Psoas muscle (tissue), 8 donors: ENCODE results near the gene ZNF780B. TPM values are rescaled to one million over a fixed set of nuclear protein-coding genes. Genes with fewer than 3 reads are reported as not detected.

Experiments used
- ATAC-seq, 4 donors: fragments of 200-7000 bp; cut with Tn5 transposase; one replicate each; pipeline ENCODE4 v1.9.1; 2020; ENCODE audit warnings: moderate library complexity in 3 of 4, mild to moderate bottlenecking in 2 of 4
- DNase-seq, 2 donors: peaks; one replicate each; pipeline ENCODE4 v3.0.0-alpha.2; 2020
- H3K27ac ChIP-seq: fragments of 200-600 bp; one replicate; pipeline ENCODE4 v1.8.0; 2022
- H3K27me3 ChIP-seq, 3 donors: fragments of 200-600 bp in 1 of 3; one replicate each; pipeline versions ENCODE4 v1.6.1 to v1.8.0; 2013 to 2022; ENCODE audit warnings: low read length in 2 of 3, mild to moderate bottlenecking in 2 of 3, moderate library complexity in 1 of 3; ENCODE audit not compliant: insufficient read depth in 3 of 3
- H3K36me3 ChIP-seq, 2 donors: fragments of 200-600 bp in 1 of 2; one replicate each; pipeline versions ENCODE4 v1.6.1 to v1.8.0; 2013 to 2022; ENCODE audit warnings: low read depth in 1 of 2, mild to moderate bottlenecking in 1 of 2, moderate library complexity in 1 of 2; ENCODE audit not compliant: insufficient read depth in 1 of 2
- H3K4me1 ChIP-seq: fragments of 200-600 bp; one replicate; pipeline ENCODE4 v1.8.0; 2022
- H3K4me3 ChIP-seq: fragments of 200-600 bp; one replicate; pipeline ENCODE4 v1.8.0; 2022; ENCODE audit warnings: mild to moderate bottlenecking
- H3K9me3 ChIP-seq: fragments of 200-600 bp; one replicate; pipeline ENCODE4 v1.8.0; 2022
- WGBS, 3 donors: extraction: QIAGEN DNeasy Blood & Tissue Kit; methylation state at CpG; one replicate each; pipeline versions ENCODE4 v1.1.6 to v1.1.7; 2013; 5-methylcytosine and 5-hydroxymethylcytosine counted together
- intact Hi-C, 2 donors: fragments of 100-400 bp; cut with DNase I; formaldehyde crosslinking; loops; one replicate each; pipeline versions ENCODE4 v1.11.0 to v1.14.2; 2022
- polyA plus RNA-seq, 3 donors: library from polyadenylated mRNA; stranded (reverse); fragments of 200-250 nt; gene quantifications; one replicate each; pipeline ENCODE4 v1.2.3, GENCODE V29; 2013
- total RNA-seq, 4 donors: library from RNA; stranded (reverse); fragmentation: NEBNext Ultra II Directional in 2 of 4; extraction: Animal tissue kit (Norgen Biotek cat#: 25700) in 2 of 4; gene quantifications; one replicate each; pipeline versions ENCODE4 v1.2.1 to v1.2.4, GENCODE V29; 2021 to 2023
- TF ChIP-seq, protein P1 (sequence below): fragments of 200-600 bp; IDR thresholded peaks from one replicate; pipeline ENCODE4 v1.8.0; 2022; ENCODE audit warnings: antibody characterized with exemption
- donor health status: healthy with polysubstance abuse.
- donor health status: DM: no; HTN: no; CAD: no; lungs with moderate emphysema.
- donor health status: Bipolar disorder and iron deficiency.
- donor health status: healthy.
- donor health status: DM: yes; HTN: yes; CAD: no.
- donor health status: DM: no; HTN: no; CAD: no.
- donor health status: DM: no; HTN: no; CAD: no.
- donor health status: DM: yes; HTN: yes; CAD: no.

The ZNF780B gene
- total and polyA plus RNA-seq, 7 donors, result 1.7 to 9.1 (median 5.1) TPM

DNA sequence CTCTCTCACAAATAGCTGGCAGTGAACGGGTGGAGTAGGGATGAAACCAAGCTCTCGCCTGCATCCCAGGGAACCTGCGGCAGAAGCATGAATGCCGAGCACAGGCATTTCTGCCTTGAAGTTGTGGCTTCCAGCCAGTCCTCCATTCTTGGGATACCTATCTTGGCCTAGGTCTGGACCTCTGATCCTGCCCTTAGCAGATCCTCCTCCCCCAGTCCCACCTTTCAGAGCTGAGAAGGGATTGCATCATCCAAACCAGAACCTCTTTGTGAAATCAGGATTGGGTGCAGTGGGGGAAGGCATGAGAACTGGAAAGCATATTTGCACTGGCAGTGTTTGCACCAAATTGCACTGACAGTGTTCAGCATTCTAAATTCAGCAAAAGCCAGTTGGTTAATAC, 28.9 kb upstream of the ZNF780B start:
- H3K9me3 ChIP-seq, result peaks cover 5% of the 10 kb centered on the region
- peaks cover 4% of the 10 kb centered on the region for H3K4me1 ChIP-seq
- TF ChIP-seq, protein P1, sequence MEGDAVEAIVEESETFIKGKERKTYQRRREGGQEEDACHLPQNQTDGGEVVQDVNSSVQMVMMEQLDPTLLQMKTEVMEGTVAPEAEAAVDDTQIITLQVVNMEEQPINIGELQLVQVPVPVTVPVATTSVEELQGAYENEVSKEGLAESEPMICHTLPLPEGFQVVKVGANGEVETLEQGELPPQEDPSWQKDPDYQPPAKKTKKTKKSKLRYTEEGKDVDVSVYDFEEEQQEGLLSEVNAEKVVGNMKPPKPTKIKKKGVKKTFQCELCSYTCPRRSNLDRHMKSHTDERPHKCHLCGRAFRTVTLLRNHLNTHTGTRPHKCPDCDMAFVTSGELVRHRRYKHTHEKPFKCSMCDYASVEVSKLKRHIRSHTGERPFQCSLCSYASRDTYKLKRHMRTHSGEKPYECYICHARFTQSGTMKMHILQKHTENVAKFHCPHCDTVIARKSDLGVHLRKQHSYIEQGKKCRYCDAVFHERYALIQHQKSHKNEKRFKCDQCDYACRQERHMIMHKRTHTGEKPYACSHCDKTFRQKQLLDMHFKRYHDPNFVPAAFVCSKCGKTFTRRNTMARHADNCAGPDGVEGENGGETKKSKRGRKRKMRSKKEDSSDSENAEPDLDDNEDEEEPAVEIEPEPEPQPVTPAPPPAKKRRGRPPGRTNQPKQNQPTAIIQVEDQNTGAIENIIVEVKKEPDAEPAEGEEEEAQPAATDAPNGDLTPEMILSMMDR, result no peak
- peaks cover 2 to 50% of the 10 kb centered on the region in 2 donors for H3K36me3 ChIP-seq
- intact Hi-C loops, result no loop called here
- no peak overlapping the region for H3K27ac ChIP-seq
- H3K27me3 ChIP-seq, result no peaks in the 10 kb centered on the region
- WGBS, 3 donors, result 79 to 91% (median 80%) methylated on average over 4 of the region's 4 CpGs
- no peak for DNase-seq
- ATAC-seq, result no peak
- H3K4me3 ChIP-seq, result no peak overlapping the region

DNA sequence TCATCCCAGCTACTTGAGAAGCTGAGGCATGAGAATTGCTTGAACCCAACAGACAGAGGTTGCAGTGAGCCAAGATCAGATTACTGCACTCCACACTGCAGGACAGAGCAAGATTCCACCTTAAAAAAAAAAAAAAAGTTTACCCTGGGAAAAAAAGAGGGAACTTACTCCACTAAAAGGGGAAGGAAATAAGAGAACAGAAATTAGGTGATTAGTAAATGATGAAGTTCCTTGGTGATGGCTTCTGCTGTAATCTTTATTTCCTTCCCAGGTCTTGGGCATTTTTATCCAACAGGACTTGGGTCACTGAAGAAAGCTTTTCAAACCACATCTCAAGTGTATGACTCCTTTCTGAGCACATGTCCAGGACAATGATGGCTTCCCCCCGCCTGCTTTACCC, 25.4 kb upstream of the ZNF780B start:
- no peak overlapping the region for H3K27ac ChIP-seq
- H3K4me1 ChIP-seq, result no peaks in the 10 kb centered on the region
- H3K27me3 ChIP-seq, result no peaks in the 10 kb centered on the region
- H3K36me3 ChIP-seq, result peaks cover 2 to 71% of the 10 kb centered on the region in 2 donors
- intact Hi-C loops, result no loop called here
- TF ChIP-seq, protein P1, result no peak
- H3K9me3 ChIP-seq, result peaks cover 17% of the 10 kb centered on the region
- no peak overlapping the region for H3K4me3 ChIP-seq
- WGBS, 3 donors, result 92 to 100% (median 96%) methylated on average over 1 of the region's 1 CpG
- DNase-seq (no peak), ATAC-seq (no peak)

DNA sequence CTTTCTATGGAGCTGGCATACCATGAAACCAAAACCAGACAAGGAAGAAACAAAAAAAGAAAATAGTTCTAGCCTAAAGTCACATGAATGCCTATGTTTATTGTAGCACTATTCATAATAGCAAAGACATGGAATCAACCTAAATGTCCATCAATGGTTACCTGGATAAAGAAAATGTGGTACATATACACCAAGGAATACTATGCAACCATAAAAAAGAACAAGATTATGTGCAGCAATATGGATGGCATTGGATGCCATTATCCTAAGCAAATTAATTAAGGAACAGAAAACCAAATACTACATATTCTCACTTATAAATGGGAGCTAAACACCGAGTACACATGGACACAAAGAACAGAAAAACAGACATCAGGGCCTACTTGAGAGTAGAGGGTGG, 24.3 kb upstream of the ZNF780B start:
- H3K27ac ChIP-seq, result no peak overlapping the region

DNA sequence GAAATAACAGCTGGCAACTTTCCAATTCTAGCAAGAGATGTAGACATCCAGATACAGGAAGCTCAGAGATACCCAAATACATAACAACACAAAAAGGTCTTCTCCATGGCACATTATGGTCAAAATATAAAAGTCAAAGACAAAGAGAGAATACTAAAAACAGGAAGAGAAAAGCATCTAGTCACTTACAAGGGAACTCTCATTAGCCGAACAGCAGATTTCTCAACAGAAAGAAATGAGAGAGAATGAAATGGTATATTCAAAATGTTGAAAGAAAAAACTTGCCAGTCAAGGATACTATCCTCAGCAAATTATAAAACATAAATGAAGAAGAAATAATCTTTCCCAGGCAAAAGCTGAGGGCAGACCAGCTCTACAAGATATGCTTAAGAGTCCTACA, 22.3 kb upstream of the ZNF780B start:
- Histone ChIP-seq H3K4me1 (no peaks in the 10 kb centered on the region), H3K9me3 (peaks cover 33% of the 10 kb centered on the region), H3K4me3 (no peak overlapping the region), H3K27me3 (no peaks in the 10 kb centered on the region), H3K36me3 (peaks cover 13 to 86% of the 10 kb centered on the region in 2 donors), H3K27ac (no peak overlapping the region)
- intact Hi-C loops, result no loop called here
- DNase-seq, result no peak
- TF ChIP-seq, protein P1, result no peak
- WGBS, 3 donors, result 96 to 100% (median 98%) methylated on average over 1 of the region's 1 CpG
- no peak for ATAC-seq

More for the DNA sequence above, 24.3 kb upstream of the ZNF780B start:
- TF ChIP-seq, protein P1, result no peak
- H3K4me1 ChIP-seq, result no peaks in the 10 kb centered on the region
- intact Hi-C loops, result no loop called here
- peaks cover 2 to 83% of the 10 kb centered on the region in 2 donors for H3K36me3 ChIP-seq
- DNase-seq (no peak), ATAC-seq (no peak)
- 98 to 100% (median 100%) methylated on average over 1 of the region's 1 CpG for whole genome bisulfite sequencing, 3 donors
- no peaks in the 10 kb centered on the region for H3K27me3 ChIP-seq
- no peak overlapping the region for H3K4me3 ChIP-seq
- H3K9me3 ChIP-seq, result peaks cover 17% of the 10 kb centered on the region

DNA sequence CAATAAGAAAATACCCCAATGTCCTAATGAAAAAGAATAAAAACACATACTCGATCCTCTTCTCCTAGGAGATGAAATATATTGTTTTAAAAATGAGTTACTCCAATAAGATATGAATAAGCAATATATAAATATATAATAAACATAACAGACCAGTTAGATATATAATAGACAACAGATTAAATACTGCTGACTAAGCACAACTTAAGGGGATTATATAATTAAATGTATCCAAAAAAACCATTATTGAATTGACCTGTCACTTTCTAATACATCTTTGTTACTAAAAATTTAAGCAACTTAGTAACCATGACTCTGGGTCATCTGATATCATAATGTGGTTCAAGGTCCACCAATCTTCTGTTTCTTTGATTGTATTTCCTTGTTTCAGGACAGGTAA, 14.0 kb upstream of the ZNF780B start:
- peaks cover 10 to 27% of the 10 kb centered on the region in 2 donors for H3K36me3 ChIP-seq
- no peaks in the 10 kb centered on the region for H3K27me3 ChIP-seq
- ATAC-seq, result no peak
- DNase-seq, result no peak
- H3K4me1 ChIP-seq, result no peaks in the 10 kb centered on the region
- intact Hi-C loops, result no loop called here
- H3K9me3 ChIP-seq, result peaks cover 20% of the 10 kb centered on the region
- no peak overlapping the region for H3K4me3 ChIP-seq
- TF ChIP-seq, protein P1, result no peak
- no peak overlapping the region for H3K27ac ChIP-seq
- 89 to 96% (median 96%) methylated on average over 1 of the region's 1 CpG for WGBS, 3 donors
